Mesendoderm (in vitro differentiated cells): ENCODE measurements around the gene TWIST2.

Experiments
- DNase-seq: peaks from one replicate; pipeline ENCODE4 v3.0.0; 2013
- H2AK5ac ChIP-seq: 2 replicates; pipeline ENCODE4 v1.6.1; 2013; ENCODE audit warnings: low read length, inconsistent platforms
- H2BK120ac ChIP-seq: 2 replicates; pipeline ENCODE4 v1.6.1; 2013; ENCODE audit warnings: low read depth, mild to moderate bottlenecking, low read length, moderate library complexity, mixed read lengths
- H2BK15ac ChIP-seq: replicated peaks from 2 replicates; pipeline ENCODE4 v1.6.1; 2013; ENCODE audit warnings: low read depth, mild to moderate bottlenecking, moderate library complexity
- H2BK5ac ChIP-seq: 2 replicates; pipeline ENCODE4 v1.6.1; 2013; ENCODE audit warnings: low read length, inconsistent platforms
- H3K18ac ChIP-seq: 2 replicates; pipeline ENCODE4 v1.6.1; 2013; ENCODE audit warnings: mild to moderate bottlenecking, low read length, mixed read lengths
- H3K23ac ChIP-seq: one replicate; pipeline ENCODE4 v1.6.1; 2013; ENCODE audit warnings: low read length
- H3K27ac ChIP-seq: 2 replicates; pipeline ENCODE4 v1.5.1; 2013; ENCODE audit warnings: low read depth, mild to moderate bottlenecking, inconsistent platforms, low read length, moderate library complexity
- H3K27me3 ChIP-seq: 2 replicates; pipeline ENCODE4 v1.6.1; 2013; ENCODE audit warnings: low read length, control low read depth, mild to moderate bottlenecking, inconsistent platforms; ENCODE audit not compliant: insufficient read depth, poor library complexity
- H3K36me3 ChIP-seq: 2 replicates; pipeline ENCODE4 v1.6.1; 2013; ENCODE audit warnings: low read length, inconsistent platforms; ENCODE audit not compliant: control insufficient read depth, insufficient read depth
- H3K4ac ChIP-seq: one replicate; pipeline ENCODE4 v1.6.1; 2013; ENCODE audit warnings: low read depth, mild to moderate bottlenecking, low read length, moderate library complexity
- H3K4me1 ChIP-seq: 2 replicates; pipeline ENCODE4 v1.6.1; 2013; ENCODE audit warnings: low read depth, low read length, inconsistent platforms; ENCODE audit not compliant: control insufficient read depth
- H3K4me2 ChIP-seq: 2 replicates; pipeline ENCODE4 v1.6.1; 2013; ENCODE audit warnings: low read length
- H3K4me3 ChIP-seq: 2 replicates; pipeline ENCODE4 v1.5.1; 2013; ENCODE audit warnings: mild to moderate bottlenecking, low read length
- H3K56ac ChIP-seq: one replicate; pipeline ENCODE4 v1.6.1; 2013; ENCODE audit warnings: low read length
- H3K79me1 ChIP-seq: 2 replicates; pipeline ENCODE4 v1.6.1; 2013; ENCODE audit warnings: low read length, inconsistent platforms
- H3K79me2 ChIP-seq: 2 replicates; pipeline ENCODE4 v1.6.1; 2013; ENCODE audit warnings: mild to moderate bottlenecking, low read length; ENCODE audit not compliant: control insufficient read depth, insufficient read depth
- H3K9ac ChIP-seq: 2 replicates; pipeline ENCODE4 v1.6.1; 2013; ENCODE audit warnings: low read length, inconsistent platforms
- H4K5ac ChIP-seq: one replicate; pipeline ENCODE4 v1.6.1; 2013; ENCODE audit warnings: low read length
- H4K8ac ChIP-seq: one replicate; pipeline ENCODE4 v1.6.1; 2013; ENCODE audit warnings: low read depth, mild to moderate bottlenecking, control low read depth, low read length, moderate library complexity
- WGBS: extraction: QIAGEN DNeasy Blood & Tissue Kit; methylation state at CpG from one replicate; pipeline ENCODE4 v1.1.7; 2013; ENCODE audit warnings: low lambda C conversion rate, missing lambda C conversion rate; ENCODE audit not compliant: insufficient coverage; ENCODE audit errors: extremely low coverage; 5-methylcytosine and 5-hydroxymethylcytosine counted together

TWIST2 gene

DNA sequence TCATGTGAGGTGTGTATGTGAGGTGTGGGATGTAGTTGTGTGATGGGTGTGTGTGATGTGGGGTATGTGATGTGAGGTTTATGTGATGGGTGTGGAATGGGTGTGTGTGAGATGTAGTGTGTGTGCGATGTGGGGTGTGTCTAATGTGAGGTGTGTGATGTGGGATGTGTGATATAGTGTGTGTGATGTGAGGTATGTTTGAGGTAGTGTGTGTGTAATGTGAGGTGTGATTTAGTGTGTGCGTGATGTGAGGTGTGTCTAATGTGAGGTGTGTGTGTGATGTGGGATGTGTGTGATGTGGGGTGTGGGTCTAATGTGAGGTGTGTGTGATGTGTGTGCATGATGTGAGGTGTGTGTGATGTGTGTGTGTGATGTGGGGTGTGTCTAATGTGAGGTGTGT, 55.3 kb downstream of the TWIST2 start:
- DNase-seq: no peak
- Histone ChIP-seq H3K56ac (no peak overlapping the region), H3K79me2 (no peaks in the 10 kb centered on the region), H3K4me3 (no peak overlapping the region), H3K4me2 (no peak overlapping the region), H3K9ac (no peak overlapping the region), H3K27ac (no peak overlapping the region), H3K79me1 (no peaks in the 10 kb centered on the region), H3K4ac (no peak overlapping the region), H3K18ac (no peak overlapping the region), H2BK120ac (no peak overlapping the region), H4K8ac (no peak overlapping the region), H4K5ac (no peak overlapping the region), H2BK5ac (no peak overlapping the region), H2BK15ac (no peak overlapping the region), H3K27me3 (no peaks in the 10 kb centered on the region), H3K4me1 (no peaks in the 10 kb centered on the region), H3K36me3 (no peaks in the 10 kb centered on the region), H2AK5ac (no peak overlapping the region), H3K23ac (no peak overlapping the region)
- 100% methylated on average over 2 of the region's 2 CpGs for WGBS

DNA sequence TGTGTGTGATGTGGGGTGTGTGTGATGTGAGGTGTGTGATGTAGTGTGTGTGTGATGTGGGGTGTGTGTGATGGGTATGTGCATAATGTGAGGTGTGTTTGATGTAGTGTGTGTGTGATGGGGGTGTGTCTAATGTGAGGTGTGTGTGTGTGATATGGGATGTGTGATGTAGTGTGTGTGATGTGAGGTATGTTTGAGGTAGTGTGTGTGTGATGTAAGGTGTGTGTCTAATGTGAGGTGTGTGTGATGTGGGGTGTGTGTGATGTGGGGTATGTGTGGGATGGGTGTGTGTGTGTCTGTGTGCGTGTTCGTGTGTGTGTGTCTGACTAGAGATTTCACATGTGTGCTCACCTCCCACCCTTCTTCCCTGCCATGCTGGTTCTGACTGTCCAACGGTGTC, 56.3 kb downstream of the TWIST2 start:
- Histone ChIP-seq H3K23ac (no peak overlapping the region), H3K9ac (no peak overlapping the region), H2BK120ac (no peak overlapping the region), H2BK15ac (no peak overlapping the region), H3K79me1 (no peaks in the 10 kb centered on the region), H3K18ac (no peak overlapping the region), H3K4me2 (no peak overlapping the region), H2AK5ac (no peak overlapping the region), H4K8ac (no peak overlapping the region), H3K4ac (no peak overlapping the region), H2BK5ac (no peak overlapping the region), H3K4me1 (no peaks in the 10 kb centered on the region), H4K5ac (no peak overlapping the region), H3K56ac (no peak overlapping the region), H3K27ac (no peak overlapping the region), H3K4me3 (no peak overlapping the region), H3K27me3 (no peaks in the 10 kb centered on the region), H3K36me3 (no peaks in the 10 kb centered on the region), H3K79me2 (no peaks in the 10 kb centered on the region)
- no CpG with 5 or more reads among the region's 3 CpGs for WGBS
- no peak for DNase-seq

DNA sequence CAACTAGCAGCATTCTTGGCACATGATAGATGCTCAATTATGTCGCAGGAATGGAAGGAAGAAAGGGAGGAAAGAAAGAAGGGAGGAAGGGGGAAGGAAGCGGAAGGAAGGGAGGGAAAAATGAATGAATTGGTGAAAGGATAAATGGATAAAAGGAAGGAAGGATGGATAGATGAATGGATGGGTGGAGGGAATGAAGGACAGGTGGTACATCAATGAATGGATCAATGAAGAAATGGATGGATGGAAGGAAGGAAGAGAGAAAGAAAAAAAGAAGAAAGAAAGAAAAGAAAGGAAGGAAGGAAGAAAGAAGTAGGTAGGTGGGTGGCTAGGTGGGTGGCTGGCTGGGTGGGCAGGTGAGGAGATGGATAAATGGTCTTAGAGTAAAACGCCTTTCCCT, 56.8 kb downstream of the TWIST2 start:
- no peak overlapping the region for H3K18ac ChIP-seq
- 100% methylated on average over 1 of the region's 3 CpGs for WGBS
- no peaks in the 10 kb centered on the region for H3K27me3 ChIP-seq
- H2BK15ac ChIP-seq: no peak overlapping the region
- no peak overlapping the region for H3K23ac ChIP-seq
- no peak overlapping the region for H3K27ac ChIP-seq
- no peak overlapping the region for H3K4ac ChIP-seq
- H3K36me3 ChIP-seq: no peaks in the 10 kb centered on the region
- no peaks in the 10 kb centered on the region for H3K4me1 ChIP-seq
- H3K4me2 ChIP-seq: no peak overlapping the region
- no peak overlapping the region for H3K9ac ChIP-seq
- no peak overlapping the region for H2AK5ac ChIP-seq
- H3K79me1 ChIP-seq: no peaks in the 10 kb centered on the region
- H4K8ac ChIP-seq: no peak overlapping the region
- H4K5ac ChIP-seq: no peak overlapping the region
- H2BK120ac ChIP-seq: no peak overlapping the region
- H3K56ac ChIP-seq: no peak overlapping the region
- H3K4me3 ChIP-seq: no peak overlapping the region
- no peak for DNase-seq
- H2BK5ac ChIP-seq: no peak overlapping the region
- H3K79me2 ChIP-seq: no peaks in the 10 kb centered on the region

DNA sequence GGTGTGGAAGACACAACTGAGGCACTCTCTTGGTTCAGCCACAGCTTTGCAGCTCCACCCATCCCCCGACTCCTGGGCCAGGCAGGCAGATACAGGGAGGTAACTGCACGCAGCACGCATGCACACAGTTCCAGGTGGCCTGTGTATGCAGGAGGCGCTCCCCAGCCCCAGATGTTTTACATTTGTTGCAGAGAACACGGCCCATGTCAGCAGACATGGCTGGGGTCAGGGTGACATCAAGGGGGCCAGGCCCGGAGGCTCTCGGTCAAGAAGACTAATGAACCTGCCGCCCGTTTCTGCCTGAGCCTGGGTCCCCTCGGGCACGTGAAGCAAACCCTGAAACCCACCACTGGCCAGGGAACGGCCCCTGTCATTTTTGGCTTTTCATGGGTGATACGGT, 57.3 kb downstream of the TWIST2 start:
- Histone ChIP-seq H3K23ac (no peak overlapping the region), H3K4me3 (no peak overlapping the region), H3K9ac (no peak overlapping the region), H4K5ac (no peak overlapping the region), H3K79me1 (no peaks in the 10 kb centered on the region), H3K18ac (no peak overlapping the region), H4K8ac (no peak overlapping the region), H3K4ac (no peak overlapping the region), H2AK5ac (no peak overlapping the region), H3K36me3 (no peaks in the 10 kb centered on the region), H3K56ac (no peak overlapping the region), H2BK120ac (no peak overlapping the region), H3K27me3 (no peaks in the 10 kb centered on the region), H3K79me2 (no peaks in the 10 kb centered on the region), H3K4me1 (no peaks in the 10 kb centered on the region), H3K27ac (no peak overlapping the region), H3K4me2 (no peak overlapping the region), H2BK5ac (no peak overlapping the region), H2BK15ac (no peak overlapping the region)
- WGBS: no CpG with 5 or more reads among the region's 13 CpGs
- DNase-seq: no peak

DNA sequence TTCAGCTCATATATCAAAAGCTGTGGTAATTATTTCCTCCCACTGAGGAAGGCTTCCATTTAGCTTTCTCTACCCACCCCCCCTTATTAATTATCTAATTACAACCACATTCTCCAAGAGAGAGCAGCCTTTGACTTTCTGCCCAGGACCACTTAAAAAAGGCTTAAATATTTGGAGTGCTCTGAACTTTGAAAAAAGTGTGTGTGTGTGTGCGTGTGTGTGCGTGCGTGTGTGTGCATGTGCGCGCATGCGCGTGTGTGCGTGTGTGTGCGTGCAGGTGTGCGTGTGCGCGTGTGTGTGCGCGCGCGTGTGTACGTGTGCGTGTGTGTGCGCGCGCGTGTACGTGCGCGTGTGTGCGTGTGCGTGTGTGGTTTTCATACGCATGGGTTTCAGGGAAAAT, 57.8 kb downstream of the TWIST2 start:
- Histone ChIP-seq H3K9ac (no peak overlapping the region), H3K79me1 (no peaks in the 10 kb centered on the region), H3K79me2 (no peaks in the 10 kb centered on the region), H2BK15ac (no peak overlapping the region), H3K27me3 (no peaks in the 10 kb centered on the region), H3K4me3 (no peak overlapping the region), H3K4me1 (no peaks in the 10 kb centered on the region), H3K56ac (no peak overlapping the region), H3K23ac (no peak overlapping the region), H3K36me3 (no peaks in the 10 kb centered on the region), H3K27ac (no peak overlapping the region), H3K4me2 (no peak overlapping the region), H2AK5ac (no peak overlapping the region), H3K18ac (no peak overlapping the region), H4K5ac (no peak overlapping the region), H3K4ac (no peak overlapping the region), H2BK5ac (no peak overlapping the region), H2BK120ac (no peak overlapping the region), H4K8ac (no peak overlapping the region)
- WGBS: no CpG with 5 or more reads among the region's 28 CpGs
- DNase-seq: no peak

DNA sequence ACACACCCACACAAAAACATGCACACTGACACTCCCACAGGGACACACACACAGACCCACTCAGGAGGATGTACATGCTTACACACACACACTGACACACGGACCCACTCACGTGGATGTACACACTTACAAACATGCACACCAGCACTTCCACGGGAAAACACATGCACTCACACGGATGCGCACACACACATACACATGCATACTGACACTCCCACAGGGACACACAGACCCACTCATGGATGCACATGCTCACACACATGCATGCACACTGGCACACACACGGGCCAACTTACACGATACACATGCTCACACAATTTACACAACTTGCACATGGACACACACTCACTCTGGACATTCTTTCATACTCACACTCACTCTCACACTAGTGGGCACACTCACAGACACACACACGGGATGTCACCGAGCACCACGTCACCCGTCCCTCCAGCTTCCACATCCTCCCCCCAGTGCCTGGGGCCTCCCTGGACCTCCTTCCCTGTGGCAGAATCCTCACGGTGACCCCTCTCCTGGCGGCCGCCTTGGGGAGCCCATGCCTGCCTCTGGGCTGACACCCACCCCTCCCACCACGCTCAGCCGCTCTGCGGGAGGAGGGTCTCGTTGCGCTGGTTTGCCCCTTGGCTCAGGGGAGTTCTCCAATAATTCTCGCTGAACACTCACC, 58.5 kb downstream of the TWIST2 start:
- H3K4me1 ChIP-seq: no peaks in the 10 kb centered on the region
- no peak overlapping the region for H4K5ac ChIP-seq
- H2BK120ac ChIP-seq: no peak overlapping the region
- no peak overlapping the region for H2BK15ac ChIP-seq
- H2BK5ac ChIP-seq: no peak overlapping the region
- no peak overlapping the region for H3K4ac ChIP-seq
- H3K23ac ChIP-seq: no peak overlapping the region
- no peaks in the 10 kb centered on the region for H3K36me3 ChIP-seq
- no CpG with 5 or more reads among the region's 20 CpGs for WGBS
- no peaks in the 10 kb centered on the region for H3K79me2 ChIP-seq
- H3K56ac ChIP-seq: no peak overlapping the region
- no peak overlapping the region for H3K4me3 ChIP-seq
- H3K27me3 ChIP-seq: no peaks in the 10 kb centered on the region
- no peak overlapping the region for H4K8ac ChIP-seq
- no peaks in the 10 kb centered on the region for H3K79me1 ChIP-seq
- H2AK5ac ChIP-seq: no peak overlapping the region
- H3K27ac ChIP-seq: no peak overlapping the region
- H3K9ac ChIP-seq: no peak overlapping the region
- H3K4me2 ChIP-seq: no peak overlapping the region
- no peak for DNase-seq
- no peak overlapping the region for H3K18ac ChIP-seq
